Urinary bladder (tissue), 4 donors: Measurements from ENCODE around the gene SV2C. TPM values are rescaled to one million over a fixed set of nuclear protein-coding genes. Genes with fewer than 3 reads are reported as not detected.
"Not testable (repeated sequence)": the region's sequence is repeated elsewhere in the genome, so short reads cannot be mapped to it uniquely, and the experiment has no call there.

ENCODE experiments used
- DNase-seq: peaks from one replicate; pipeline ENCODE4 v3.0.0-alpha.2; 2015; ENCODE audit errors: extremely low spot score
- H3K27ac ChIP-seq: one replicate; pipeline ENCODE4 v1.5.1; 2013; ENCODE audit warnings: low read depth, mild to moderate bottlenecking, moderate library complexity
- H3K36me3 ChIP-seq: one replicate; pipeline ENCODE4 v1.6.1; 2013; ENCODE audit warnings: mild to moderate bottlenecking, moderate library complexity; ENCODE audit not compliant: insufficient read depth
- H3K4me1 ChIP-seq: one replicate; pipeline ENCODE4 v1.6.1; 2013; ENCODE audit warnings: mild to moderate bottlenecking, moderate library complexity; ENCODE audit not compliant: insufficient read depth
- H3K4me3 ChIP-seq: one replicate; pipeline ENCODE4 v1.5.1; 2013; ENCODE audit warnings: low read depth, low read length
- WGBS: extraction: QIAGEN DNeasy Blood & Tissue Kit; methylation state at CpG from one replicate; pipeline ENCODE4 v1.1.7; 2013; 5-methylcytosine and 5-hydroxymethylcytosine counted together
- polyA plus RNA-seq: library from polyadenylated mRNA; stranded (reverse); fragments of 200-250 nt; gene quantifications from one replicate; pipeline ENCODE4 v1.2.3, GENCODE V29; 2013
- total RNA-seq: library from RNA; depleted of rRNA; stranded (reverse); fragments of >200 nt; gene quantifications from one replicate; pipeline ENCODE4 v1.2.3, GENCODE V29; 2014
- donor health status: healthy with polysubstance abuse.
- donor health status: healthy.

SV2C gene
- total and polyA plus RNA-seq, 2 donors, result 0.56 to 2.1 TPM

GRCh38 chr5:76332611-76333205 is 249.5 kb downstream of the SV2C start:
- no peak overlapping the region for H3K4me3 ChIP-seq
- WGBS, result 75% methylated on average over 2 of the region's 2 CpGs
- no peaks in the 10 kb centered on the region for H3K36me3 ChIP-seq
- H3K27ac ChIP-seq, result no peak overlapping the region
- DNase-seq, result no peak
- no peaks in the 10 kb centered on the region for H3K4me1 ChIP-seq

- 63% methylated on average over 4 of the region's 4 CpGs for WGBS
- H3K27ac ChIP-seq, result no peak overlapping the region
- no peak overlapping the region for H3K4me3 ChIP-seq
- no peak for DNase-seq
- H3K4me1 ChIP-seq, result no peaks in the 10 kb centered on the region
- H3K36me3 ChIP-seq, result no peaks in the 10 kb centered on the region
These were observed 250.4 kb downstream of the SV2C start for GRCh38 chr5:76333571-76333970.

GRCh38 chr5:76334574-76334973 is 251.4 kb downstream of the SV2C start:
- H3K4me3 ChIP-seq, result no peak overlapping the region
- no peak overlapping the region for H3K27ac ChIP-seq
- DNase-seq, result no peak
- 95% methylated on average over 3 of the region's 3 CpGs for WGBS
- no peaks in the 10 kb centered on the region for H3K4me1 ChIP-seq
- no peaks in the 10 kb centered on the region for H3K36me3 ChIP-seq

- not testable (repeated sequence) for H3K36me3 ChIP-seq, DNase-seq, H3K4me1 ChIP-seq, H3K27ac ChIP-seq, H3K4me3 ChIP-seq
- 63% methylated on average over 2 of the region's 5 CpGs for WGBS
These were observed 252.3 kb downstream of the SV2C start for GRCh38 chr5:76335451-76335850.

GRCh38 chr5:76336253-76336809 is 253.1 kb downstream of the SV2C start:
- not testable (repeated sequence) for H3K4me3 ChIP-seq
- 95% methylated on average over 33 of the region's 33 CpGs for WGBS

GRCh38 chr5:76337953-76338451 is 254.8 kb downstream of the SV2C start:
- Histone ChIP-seq H3K27ac (no peak overlapping the region), H3K36me3 (no peaks in the 10 kb centered on the region), H3K4me1 (no peaks in the 10 kb centered on the region), H3K4me3 (no peak overlapping the region)
- 0% methylated on average over 1 of the region's 1 CpG for WGBS
- DNase-seq, result no peak

More at GRCh38 chr5:76336253-76336809, 253.1 kb downstream of the SV2C start:
- DNase-seq, H3K27ac ChIP-seq, H3K4me1 ChIP-seq, H3K36me3 ChIP-seq: not testable (repeated sequence)

- DNase-seq, result no peak
- no peaks in the 10 kb centered on the region for H3K36me3 ChIP-seq
- H3K4me1 ChIP-seq, result no peaks in the 10 kb centered on the region
- H3K4me3 ChIP-seq, result no peak overlapping the region
- 80% methylated on average over 3 of the region's 3 CpGs for WGBS
- no peak overlapping the region for H3K27ac ChIP-seq
These were observed 256.7 kb downstream of the SV2C start for GRCh38 chr5:76339919-76340318.

- Histone ChIP-seq H3K4me1 (no peaks in the 10 kb centered on the region), H3K27ac (no peak overlapping the region), H3K4me3 (no peak overlapping the region), H3K36me3 (no peaks in the 10 kb centered on the region)
- WGBS, result 68% methylated on average over 7 of the region's 7 CpGs
- no peak for DNase-seq
These were observed 258.6 kb downstream of the SV2C start for GRCh38 chr5:76341651-76342334.

- DNase-seq, result no peak
- no peaks in the 10 kb centered on the region for H3K4me1 ChIP-seq
- 71% methylated on average over 1 of the region's 1 CpG for WGBS
These were observed 259.3 kb downstream of the SV2C start for GRCh38 chr5:76342474-76342873.

GRCh38 chr5:76345582-76345981 is 262.4 kb downstream of the SV2C start:
- no peaks in the 10 kb centered on the region for H3K4me1 ChIP-seq
- H3K27ac ChIP-seq, result no peak overlapping the region
- no peak for DNase-seq
- no peaks in the 10 kb centered on the region for H3K36me3 ChIP-seq
- 87% methylated on average over 1 of the region's 1 CpG for WGBS
- H3K4me3 ChIP-seq, result no peak overlapping the region

More at GRCh38 chr5:76342474-76342873, 259.3 kb downstream of the SV2C start:
- Histone ChIP-seq H3K4me3 (no peak overlapping the region), H3K36me3 (no peaks in the 10 kb centered on the region), H3K27ac (no peak overlapping the region)

GRCh38 chr5:76351176-76351575 is 268.0 kb downstream of the SV2C start:
- Histone ChIP-seq H3K27ac (no peak overlapping the region), H3K4me3 (no peak overlapping the region), H3K36me3 (no peaks in the 10 kb centered on the region), H3K4me1 (no peaks in the 10 kb centered on the region)
- 70% methylated on average over 4 of the region's 4 CpGs for WGBS
- no peak for DNase-seq

GRCh38 chr5:76351577-76351976 is 268.4 kb downstream of the SV2C start:
- Histone ChIP-seq H3K4me1 (no peaks in the 10 kb centered on the region), H3K36me3 (no peaks in the 10 kb centered on the region), H3K4me3 (no peak overlapping the region), H3K27ac (no peak overlapping the region)
- no peak for DNase-seq
- WGBS, result 79% methylated on average over 8 of the region's 8 CpGs

- WGBS, result 87% methylated on average over 5 of the region's 5 CpGs
- no peaks in the 10 kb centered on the region for H3K36me3 ChIP-seq
These were observed 273.7 kb downstream of the SV2C start for GRCh38 chr5:76356887-76357286.

More at GRCh38 chr5:76356887-76357286, 273.7 kb downstream of the SV2C start:
- H3K4me1 ChIP-seq, result no peaks in the 10 kb centered on the region
- no peak for DNase-seq
- H3K4me3 ChIP-seq, result no peak overlapping the region
- H3K27ac ChIP-seq, result no peak overlapping the region
